Inflammatory macrophage treated with lipopolysaccharide for 4 hours (primary cell): ENCODE data around the gene HOXC10.

Experiments used
- DNase-seq: peaks from one replicate; pipeline ENCODE4 v3.0.0-alpha.2; 2020

HOXC10 gene

DNA sequence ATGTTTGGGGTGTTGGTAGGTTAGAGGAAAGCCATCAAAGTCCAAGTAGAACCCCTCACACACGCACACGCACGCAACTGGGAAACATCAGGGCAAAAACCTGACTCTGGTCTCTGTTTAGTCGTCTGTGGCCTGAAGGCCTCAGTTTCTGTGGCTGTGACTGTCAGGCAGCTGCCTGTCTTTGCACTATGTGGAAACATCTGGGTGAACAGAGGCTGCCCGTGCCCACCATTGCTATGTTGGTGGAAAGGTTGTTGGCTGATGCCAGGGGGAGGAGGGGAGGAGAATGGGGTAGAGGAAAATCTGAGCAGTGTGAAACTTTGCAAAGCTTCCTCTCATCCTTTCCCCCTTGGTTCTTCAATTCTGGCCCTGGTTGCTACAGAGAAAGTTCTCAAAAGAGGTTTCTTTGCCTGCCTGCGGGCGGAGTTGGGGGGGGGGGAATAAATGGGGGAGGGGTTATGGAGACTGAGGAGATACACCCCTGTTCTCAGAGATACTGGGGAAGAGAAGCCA is 7.5 kb downstream of the HOXC10 start:
- DNase-seq: no peak

DNA sequence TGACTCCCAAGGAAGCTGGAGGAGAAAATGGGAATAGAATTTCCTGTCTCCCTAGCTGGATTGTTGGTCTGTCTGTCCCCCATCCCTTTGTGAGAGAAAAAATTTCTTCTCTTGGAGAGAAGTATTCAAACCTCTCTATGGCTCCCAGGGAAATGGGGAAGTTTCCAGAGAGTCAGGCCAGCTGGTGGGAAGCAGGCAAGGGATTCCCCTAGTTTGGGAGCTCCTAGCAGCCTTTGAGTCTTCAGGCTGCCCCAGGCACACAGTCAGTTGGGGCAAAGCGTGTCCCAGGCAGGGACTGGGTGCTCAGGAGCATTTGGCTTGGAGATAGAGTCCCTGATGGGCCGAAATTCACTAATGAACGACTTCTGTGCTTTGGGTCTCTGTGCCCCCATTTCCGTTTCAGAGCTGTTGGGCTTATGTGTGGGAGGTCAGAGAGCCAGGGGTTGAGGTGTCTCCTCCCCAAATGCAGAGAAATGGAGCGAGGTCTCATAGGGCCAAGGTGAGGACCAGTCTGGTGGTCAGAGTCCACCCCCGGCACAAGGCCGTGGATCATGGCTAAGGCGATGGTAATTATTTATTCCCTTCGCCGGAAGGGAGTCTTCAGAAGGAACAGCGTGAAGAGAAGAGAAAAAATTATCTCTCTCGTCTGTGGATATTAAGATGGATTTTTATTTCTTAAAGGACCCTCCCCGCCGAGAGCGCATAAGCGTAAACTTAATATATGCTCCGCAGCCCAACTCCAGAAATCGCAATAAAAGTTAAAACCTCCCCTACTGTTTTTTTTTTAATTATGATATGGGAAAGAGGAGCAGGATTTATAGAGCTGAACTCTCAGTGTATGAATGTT is 8.4 kb downstream of the HOXC10 start:
- DNase-seq: no peak

DNA sequence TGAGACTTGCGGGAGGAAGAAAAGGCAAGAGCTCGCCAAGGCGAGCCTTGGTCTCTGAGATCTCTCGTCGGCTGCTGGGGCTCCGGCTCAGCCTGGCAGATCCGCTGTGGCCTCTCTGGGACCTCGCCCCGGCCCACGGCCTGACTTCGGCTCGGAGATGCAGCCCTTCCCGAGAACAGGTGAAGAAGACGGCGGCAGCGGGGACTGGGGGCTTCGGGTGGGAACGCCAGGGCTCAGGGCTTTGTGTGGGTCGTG is 9.0 kb downstream of the HOXC10 start:
- no peak for DNase-seq

DNA sequence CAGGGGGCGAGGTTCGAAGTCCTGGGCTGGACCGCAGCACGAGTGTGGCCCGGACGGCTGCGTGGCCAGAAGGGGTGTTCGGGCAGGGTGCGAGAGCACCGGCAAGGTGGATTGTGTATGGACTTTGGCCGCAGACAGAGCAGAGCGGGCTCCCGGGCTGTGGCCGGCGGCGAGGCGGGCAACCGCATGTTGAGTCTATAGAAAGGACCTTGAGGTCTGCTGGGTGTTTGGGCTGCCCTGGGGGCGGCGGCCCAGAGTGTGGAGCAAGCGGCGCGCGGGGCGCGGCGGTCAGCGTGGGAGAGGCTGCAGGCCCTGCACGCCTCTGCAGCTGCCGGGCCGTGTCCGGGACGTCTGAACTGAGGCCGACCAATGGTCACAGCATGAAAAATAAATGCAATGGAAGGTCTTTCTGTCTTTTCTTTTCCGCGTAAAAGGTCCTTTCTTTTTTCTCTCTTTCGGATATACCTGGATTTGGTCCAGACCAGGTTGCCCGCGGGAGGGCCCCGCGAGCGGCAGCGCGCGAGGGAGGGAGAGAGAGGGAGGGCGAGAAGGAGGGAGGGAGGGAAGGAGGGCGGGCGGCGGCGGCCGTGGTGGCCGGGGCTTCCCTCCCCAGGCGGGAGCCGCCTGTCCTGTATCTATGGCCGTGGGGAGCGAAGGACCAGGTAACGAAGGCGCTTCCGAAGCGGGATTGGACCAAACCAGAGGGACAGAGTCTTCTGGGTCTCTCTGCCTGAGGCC is 9.5 kb downstream of the HOXC10 start:
- DNase-seq: no peak

DNA sequence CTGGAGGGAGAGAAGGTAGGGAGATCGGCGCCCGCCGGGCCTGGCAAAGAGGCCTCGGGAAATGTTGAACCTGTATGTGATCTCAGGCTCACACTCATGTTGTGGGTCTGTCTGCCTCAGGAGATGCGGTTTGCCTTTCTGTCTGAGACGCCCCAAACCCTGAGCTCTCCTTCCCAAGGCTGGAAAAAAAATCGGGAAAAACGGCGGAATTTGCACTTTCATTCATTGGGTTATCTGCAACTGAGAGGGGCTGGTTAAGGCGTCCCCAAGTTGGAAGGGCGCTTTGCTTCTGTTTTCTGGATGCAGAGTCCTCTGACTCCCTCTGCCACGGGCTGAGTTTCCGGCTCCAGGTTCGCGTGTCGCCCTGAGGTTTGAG is 10.0 kb downstream of the HOXC10 start:
- DNase-seq: no peak

DNA sequence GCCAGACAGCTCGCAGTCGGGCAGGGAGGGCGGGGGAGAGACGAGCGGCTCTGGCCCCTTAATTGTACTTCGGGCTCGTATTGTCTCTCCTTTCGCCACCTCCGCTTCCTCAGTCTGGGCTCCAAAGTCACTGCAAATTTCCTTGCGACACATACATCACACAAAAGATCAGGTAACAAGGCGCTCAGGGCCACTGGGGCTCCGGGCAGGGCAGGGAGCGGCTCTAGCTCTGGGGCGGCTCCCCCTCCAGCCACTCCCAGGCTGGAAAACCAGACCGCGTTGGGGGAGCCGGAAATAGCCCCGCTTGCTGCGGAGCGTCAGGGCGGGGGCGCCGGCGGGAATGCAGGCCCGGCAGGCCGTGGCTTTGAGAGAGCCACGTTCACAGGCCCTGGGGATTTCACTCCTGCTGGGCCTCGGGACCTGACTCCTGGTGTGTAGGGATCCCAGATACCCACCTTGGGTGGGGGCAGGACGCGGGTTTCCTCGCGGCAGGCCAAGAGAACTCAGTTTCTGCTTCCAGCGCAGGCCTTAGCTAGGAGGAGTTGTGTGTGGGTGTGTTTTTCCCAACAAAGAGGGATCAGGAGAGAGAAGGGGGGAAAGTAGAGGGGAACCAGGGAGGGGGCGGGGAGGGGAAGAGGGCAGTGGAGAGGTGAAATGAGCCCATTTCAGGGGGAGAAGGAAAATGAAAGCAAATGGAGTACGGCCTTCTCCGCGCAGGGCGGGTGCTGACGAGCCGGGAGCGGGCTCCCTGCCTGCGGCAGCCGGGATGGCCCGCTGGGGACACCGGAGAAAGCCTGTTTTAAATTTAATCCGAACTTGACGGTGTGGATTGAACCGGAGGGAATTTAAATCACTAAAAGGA is 10.7 kb downstream of the HOXC10 start:
- peak; percentile 29 for DNase-seq

DNA sequence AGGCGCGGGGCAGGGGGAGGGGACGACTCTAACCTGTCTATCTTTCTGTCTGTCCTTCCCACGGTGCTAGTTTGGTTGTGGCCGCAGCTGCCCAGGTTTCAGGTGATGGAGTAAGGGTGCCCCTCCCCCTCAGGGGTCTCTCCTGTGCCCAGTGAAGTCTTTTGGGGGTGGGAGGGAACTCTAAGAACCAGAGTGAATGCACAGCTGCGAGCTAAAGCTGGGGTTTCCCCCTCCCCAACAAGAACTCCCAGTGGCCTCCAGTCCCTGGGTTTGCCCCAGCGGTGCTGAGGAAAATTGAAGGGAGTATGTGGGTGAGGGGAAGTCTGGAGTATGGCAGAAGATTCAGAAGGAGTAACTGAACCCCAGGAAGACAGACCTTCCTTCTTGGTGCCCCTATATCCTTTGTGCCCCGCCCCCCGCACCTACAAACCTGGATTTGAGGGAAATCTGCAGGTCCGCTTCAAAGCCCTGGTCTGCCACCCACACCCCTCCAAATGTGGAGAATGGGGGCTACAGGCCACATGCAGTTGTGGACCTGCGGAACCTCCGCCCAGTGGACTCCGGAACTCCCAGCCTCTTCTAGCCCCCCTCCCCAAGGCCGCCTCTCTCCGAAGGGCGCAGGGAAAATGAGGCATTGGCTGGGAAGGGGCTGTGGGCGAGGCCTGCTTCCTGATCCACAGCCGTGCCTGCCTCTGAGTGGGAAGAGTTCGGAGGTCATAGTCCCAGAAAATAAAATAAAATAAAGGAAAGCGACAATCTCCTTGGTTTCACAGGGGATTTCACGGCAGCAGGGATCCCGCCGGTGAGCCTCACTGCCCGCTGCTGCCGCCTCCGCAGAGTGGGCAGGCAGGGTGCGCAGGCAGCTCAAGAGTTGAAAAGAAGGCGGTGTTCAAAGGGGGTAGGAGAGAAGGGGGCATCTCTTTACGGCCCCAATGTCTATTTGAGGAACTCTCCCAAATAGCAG is 11.6 kb downstream of the HOXC10 start:
- no peak for DNase-seq

DNA sequence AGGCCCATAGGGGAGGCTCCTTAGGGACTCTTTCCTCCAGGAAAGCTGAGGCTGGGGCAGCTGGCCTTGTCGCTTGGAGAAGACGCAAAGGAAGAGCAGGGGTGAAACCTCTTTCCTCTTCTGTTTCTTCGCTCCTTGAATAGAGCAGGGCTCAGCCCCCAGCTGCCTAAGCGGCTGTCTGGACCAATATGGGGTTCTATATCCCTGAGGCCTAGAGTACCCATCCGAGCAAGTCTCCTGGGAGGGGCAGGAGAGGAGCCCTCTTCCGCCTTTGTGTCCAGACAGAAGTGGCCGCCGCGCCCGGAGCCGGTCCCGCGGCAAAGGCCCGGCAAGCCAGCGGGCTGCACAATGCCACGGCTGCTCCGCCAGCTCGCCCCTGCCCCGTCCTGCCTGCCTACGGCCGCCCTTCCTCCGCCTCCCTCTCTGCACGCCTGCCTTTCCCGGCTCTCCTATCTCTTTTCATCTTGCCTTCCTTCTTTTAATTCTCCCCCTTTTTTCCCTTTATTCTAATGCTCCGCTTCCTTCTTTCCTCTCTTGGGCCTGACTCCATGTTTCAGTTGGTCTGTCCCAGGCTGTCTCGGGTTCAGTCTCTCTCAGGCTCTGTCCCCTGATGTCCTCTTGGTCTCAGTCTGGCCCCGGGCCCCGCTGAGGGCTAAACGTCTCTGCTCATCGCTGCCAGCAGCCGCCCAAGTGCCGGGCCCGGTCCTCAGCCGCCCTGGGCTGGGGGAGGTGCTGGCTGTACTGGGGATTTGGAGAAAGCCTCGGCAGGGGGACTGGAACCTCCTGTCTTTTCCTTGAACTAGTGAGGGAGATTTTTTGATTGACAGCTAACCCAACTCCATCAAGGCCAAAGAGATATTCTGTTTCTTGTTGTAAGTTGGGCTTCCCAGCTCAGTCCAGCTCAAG is 12.5 kb downstream of the HOXC10 start:
- DNase-seq: no peak

DNA sequence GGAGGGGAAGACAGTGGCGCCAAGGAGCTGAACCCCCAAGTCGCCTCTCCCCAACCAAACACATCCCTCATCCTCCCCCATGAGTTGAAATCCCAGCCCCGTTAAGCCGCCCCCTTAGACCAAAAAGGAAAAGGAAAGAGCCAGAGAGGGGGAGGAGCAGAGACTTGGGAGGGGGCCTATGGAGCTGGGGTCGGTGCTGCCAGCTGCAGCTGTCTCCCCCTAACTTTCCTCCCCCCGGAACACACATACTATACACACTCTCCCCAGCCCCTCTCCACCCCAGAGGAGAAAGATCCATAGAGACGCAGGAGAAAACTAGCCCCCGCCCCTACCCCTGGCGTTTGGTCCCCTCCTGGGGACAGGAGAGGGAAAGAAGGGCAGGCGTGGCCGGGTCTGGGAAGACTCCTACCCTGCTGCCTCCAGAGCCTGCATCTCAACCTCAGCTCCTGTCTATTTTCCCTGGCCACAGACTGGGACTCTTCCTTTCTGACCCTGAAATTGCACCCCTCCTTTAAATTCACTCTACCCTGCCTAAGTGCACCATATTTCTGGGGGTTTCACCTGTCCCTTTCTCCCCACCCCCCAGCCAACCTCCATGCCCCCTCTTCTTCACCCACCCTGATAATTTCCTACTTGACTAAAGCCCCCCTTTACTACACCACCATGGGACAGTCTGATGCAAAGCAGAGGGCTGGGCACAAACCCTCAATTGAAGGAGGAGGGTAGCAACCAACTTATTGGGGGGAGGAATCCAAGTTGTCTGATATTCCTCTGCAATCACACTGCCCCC is 13.4 kb downstream of the HOXC10 start:
- no peak for DNase-seq

DNA sequence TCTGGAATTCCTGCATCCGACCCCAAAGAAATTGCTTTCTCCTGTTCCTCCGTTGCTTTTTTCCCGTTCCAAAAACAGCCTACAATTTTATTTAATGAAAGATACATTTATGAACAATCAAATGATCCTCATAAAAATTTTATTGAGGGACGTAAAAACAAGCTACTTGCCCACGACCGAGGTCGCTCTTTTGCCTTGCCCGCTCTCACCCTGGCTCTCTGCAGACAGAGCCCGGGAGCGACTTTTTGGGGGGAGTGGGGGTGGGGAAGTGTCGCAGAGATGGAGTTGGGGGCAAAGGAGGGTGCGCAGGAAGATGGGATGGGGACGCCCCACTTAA is 13.9 kb downstream of the HOXC10 start:
- DNase-seq: no peak

DNA sequence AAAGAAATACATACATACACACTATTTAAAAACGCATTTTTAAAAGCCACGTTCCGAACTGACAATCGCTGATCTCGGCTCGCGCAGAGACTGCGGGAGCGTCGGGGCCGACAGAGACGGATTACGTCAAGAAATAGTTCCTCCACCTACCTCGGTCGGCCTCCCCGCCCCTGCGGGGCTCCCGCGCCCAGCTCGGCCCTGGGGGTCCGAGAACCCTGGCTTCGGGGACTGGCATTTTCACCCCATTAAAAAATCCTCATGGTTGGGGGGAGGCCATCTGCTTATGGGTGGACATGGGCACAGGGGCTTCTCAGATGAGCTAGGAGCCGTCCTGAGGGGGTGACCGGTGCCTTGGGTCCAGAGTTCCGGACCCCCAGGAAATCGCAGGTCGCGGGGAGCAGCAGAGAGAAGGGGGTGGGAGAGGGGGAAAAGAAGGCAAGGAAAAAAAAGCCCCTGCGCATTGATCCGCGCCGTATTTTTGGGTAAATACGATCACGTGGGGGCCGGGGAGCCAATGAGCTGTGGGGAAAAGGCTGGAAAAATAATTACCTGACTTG is 14.7 kb downstream of the HOXC10 start:
- DNase-seq: no peak

DNA sequence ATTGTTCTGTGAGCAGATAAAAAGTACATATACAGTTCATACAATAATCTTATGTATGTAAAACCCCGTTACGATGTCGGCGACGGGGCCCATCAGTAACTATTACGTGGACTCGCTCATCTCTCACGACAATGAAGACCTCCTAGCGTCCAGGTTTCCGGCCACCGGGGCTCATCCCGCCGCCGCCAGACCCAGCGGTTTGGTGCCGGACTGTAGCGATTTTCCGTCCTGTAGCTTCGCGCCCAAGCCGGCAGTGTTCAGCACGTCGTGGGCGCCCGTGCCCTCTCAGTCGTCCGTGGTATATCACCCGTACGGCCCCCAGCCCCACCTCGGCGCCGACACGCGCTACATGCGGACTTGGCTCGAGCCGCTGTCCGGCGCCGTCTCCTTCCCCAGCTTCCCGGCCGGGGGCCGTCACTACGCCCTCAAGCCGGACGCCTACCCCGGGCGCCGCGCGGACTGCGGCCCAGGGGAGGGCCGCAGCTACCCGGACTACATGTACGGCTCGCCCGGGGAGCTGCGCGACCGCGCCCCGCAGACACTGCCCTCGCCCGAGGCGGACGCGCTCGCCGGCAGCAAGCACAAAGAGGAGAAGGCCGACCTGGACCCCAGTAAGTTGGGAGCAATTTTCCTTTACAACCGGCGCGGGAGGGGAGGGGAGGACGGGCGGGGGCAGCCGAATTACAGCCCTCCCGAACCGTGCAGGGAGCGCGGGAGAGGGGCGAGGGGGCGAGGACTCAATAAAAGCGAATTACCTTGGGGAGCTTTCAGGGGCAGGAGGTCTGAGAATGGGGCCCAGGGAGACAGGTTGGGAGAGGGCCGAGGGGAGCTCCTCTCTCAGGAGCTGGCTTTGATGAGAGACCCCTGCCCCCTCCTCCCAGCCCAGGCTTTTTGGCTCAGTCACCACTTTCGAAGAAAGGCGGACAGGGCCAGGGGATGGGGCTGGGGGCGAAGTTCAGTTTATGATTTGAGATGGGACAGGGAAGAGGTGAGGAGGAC is 15.5 kb downstream of the HOXC10 start, which contains the start of gene HOXC9:
Gene HOXC9 (plus strand): TSS at position 46 of the 999 bp plus-strand sequence. CDS start 28 bp downstream, at position 74.
- DNase-seq: no peak

DNA sequence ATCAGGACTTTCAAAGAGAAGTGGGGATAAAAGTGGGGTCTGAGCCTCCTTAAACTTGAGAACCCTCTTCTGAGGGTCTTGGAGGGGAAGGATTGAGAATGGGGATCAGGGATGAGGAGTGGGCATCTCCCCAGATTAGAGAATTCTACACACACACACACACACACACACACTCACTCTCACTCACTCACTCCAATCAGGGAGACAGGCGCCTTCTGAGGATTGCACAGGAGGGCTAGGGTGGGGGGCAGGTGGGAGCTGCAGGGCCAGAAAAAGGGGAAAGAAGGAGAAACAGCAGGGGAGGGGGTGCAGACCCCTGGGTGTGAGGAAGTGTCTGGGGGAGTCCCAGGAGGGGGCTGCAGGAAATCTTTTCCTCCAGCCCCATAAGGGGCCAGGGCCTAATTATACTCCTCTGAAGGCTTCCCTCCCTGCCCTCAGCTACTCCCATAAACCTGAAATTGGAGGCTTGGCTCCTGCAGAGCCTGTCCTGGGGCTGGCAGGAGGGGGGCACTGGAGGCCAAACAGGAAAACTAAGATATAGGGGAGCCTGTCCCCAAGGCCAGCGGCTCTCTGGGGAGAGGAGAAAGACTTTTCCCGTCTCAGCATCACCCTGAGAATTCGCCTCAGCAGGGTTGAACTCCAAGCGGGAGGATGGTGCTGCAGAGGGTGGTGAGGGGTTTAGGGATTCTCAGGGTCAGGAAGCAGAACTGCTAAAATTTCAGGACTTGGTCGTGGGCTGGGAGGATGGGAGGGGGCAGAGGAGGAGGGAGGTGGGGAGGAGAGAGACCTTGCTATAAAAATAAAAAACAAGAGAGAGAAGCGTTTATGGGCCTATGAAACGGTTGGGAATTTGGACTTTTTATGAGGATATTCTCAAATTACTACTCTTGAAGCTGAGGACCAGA is 16.6 kb downstream of the HOXC10 start:
- DNase-seq: no peak

DNA sequence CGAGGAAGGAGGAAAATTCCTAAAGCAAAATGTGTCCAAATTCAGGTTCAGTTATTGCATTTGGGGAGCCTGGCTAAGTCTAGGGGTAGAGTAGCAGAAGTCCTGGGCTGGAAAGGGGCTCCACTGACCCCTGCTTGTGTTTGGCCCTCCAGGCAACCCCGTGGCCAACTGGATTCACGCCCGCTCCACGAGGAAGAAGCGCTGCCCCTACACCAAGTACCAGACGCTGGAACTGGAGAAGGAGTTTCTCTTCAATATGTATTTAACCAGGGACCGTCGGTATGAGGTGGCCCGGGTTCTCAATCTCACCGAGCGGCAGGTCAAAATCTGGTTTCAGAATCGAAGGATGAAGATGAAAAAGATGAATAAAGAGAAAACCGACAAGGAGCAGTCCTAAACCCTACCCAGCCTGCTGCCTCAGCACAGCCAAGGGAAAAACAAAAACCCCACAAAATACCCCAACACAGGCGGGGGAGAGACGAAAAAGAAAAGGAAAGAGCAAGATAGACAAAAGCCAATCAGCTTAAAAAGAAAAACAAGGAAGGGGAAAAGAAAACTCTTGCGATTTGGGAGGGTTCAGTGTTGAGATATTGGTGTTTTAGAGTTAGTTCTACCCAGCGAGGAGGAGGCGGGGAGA is 17.4 kb downstream of the HOXC10 start:
- no peak for DNase-seq

DNA sequence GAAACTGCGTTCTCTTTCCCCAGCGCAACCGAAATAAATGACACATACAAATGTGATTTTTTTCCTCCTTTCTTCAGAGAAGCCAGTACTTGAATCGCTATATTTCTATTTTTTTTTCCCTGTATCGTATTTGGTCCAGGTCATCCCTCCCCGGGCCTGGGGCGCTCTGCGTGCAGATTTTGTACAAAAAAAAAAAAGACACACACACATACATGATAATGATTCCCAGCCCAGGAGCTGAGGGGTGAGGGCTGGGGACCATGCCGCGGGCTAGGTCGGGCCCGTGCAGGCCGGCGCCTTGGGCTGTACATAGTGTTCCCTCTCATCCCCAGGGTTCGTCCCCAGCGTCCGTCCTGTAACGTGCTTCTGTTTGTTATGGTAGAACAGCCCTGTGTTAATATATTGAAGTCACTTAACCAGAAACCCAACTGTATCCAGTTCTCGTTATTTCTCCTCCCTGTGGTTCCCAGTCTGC is 18.0 kb downstream of the HOXC10 start:
- DNase-seq: no peak

DNA sequence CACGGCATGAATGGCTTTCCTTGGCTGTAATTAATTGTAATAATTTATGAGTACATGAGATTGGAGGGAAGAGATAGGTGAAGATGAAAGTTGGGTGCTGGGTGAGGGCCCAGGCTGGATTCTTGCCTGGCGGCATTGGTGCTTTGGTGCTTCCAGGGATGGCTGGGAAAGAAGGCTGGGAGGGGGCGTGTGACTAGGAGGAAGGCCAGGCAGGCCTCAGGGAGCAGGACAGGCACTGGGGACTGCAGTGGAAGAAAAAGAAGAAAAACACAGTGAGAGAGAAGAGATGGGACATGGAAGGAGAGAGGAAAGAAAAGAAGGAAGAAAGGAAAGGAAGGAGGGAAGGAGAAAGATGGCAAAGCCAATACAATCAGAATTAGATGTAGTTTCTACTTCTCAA is 18.7 kb downstream of the HOXC10 start:
- no peak for DNase-seq
